ENCODE data around the gene GM2A.

Gene GM2A

DNA sequence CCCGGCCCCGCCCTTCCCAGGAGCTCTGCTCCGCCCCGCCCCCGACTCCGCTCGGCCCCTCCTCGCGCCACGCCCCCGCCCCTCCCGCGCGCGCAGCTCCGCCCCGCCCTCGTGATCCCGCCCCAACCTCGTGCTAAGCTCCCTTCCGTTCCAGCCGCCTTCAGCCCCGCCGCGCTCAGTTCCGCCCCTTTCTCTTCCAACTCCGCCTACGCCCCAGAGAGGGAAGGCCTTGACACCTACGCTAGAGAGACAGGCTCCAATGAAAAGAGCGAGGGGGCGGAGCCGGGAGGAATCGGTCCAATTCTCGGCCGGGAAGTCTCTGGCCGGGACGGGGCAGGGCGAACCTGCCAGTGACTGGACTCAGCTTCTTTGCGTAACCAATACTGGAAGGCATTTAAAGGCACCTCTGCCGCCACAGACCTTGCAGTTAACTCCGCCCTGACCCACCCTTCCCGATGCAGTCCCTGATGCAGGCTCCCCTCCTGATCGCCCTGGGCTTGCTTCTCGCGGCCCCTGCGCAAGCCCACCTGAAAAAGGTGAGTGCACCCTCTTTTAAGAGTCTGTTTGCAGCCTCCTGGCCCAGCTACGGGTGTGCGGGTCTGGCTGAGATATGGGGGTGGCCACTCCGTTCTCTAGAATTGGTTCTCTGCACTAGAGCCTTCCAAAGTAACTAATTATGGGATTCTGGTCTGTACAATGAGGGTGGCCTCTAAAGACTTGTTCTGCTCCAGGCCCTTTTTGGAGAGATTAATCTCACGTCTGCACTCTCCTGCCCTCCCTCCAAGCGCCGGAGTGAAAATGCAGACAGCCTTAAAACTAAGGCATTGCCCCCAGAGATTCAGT is at the start of gene GM2A:
Gene GM2A (plus strand): TSS at position 424 of the 843 bp plus-strand sequence. CDS start 32 bp downstream, at position 456.
- TF ChIP-seq, protein P1, sequence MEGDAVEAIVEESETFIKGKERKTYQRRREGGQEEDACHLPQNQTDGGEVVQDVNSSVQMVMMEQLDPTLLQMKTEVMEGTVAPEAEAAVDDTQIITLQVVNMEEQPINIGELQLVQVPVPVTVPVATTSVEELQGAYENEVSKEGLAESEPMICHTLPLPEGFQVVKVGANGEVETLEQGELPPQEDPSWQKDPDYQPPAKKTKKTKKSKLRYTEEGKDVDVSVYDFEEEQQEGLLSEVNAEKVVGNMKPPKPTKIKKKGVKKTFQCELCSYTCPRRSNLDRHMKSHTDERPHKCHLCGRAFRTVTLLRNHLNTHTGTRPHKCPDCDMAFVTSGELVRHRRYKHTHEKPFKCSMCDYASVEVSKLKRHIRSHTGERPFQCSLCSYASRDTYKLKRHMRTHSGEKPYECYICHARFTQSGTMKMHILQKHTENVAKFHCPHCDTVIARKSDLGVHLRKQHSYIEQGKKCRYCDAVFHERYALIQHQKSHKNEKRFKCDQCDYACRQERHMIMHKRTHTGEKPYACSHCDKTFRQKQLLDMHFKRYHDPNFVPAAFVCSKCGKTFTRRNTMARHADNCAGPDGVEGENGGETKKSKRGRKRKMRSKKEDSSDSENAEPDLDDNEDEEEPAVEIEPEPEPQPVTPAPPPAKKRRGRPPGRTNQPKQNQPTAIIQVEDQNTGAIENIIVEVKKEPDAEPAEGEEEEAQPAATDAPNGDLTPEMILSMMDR (conservative IDR thresholded peaks at IDR 0.05; ENCODE audit: low read depth): no peak
- ChIA-PET POLR2A (ENCODE audit: low non-redundant PET) (interaction anchor here (0.6 to 1.9 kb wide), 5 partner anchors 10 to 405 kb away, joined by 3 to 6 read pairs (median 3); no protein-coding TSS in a partner anchor), CTCF (interaction anchor here (0.6 to 1.6 kb wide), 4 partner anchors 12 to 449 kb away, joined by 3 to 5 read pairs (median 4); no protein-coding TSS in a partner anchor)
- H3K27ac ChIP-seq: peak within 1 kb of the TSS; percentile 73
- peak; percentile 99 for DNase-seq (ENCODE audit: low spot score)

DNA sequence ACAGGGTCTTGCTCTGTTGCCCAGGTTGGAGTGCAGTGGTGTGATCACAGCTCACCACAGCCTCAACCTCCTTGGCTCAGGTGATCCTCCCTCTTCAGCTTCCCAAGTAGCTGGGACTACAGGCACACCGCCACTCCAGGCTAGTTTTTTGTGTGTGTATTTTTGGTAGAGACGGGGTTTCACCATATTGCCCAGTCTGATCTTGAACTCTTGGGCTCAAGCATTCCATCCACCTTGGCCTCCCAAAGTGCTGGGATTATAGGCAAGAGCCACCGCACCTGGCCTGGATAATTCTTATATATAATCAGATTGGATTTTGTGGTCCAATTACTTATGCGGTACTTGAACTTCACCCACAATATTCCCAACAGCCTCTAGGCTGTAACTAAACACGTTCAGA is 48.9 kb upstream of the GM2A start:
- TF ChIP-seq, protein P1 (conservative IDR thresholded peaks at IDR 0.05; ENCODE audit: low read depth): no peak
- DNase-seq (ENCODE audit: low spot score): no peak
- ChIA-PET POLR2A (ENCODE audit: low non-redundant PET) (interaction anchor here (0.9 kb wide), 1 partner anchor 20 kb away, joined by 3 read pairs; the partner anchor contains the start of gene CCDC69), CTCF (interaction anchor here (1.1 kb wide), 1 partner anchor 10 kb away, joined by 3 read pairs; no protein-coding TSS in a partner anchor)
- no peak overlapping the region for H3K27ac ChIP-seq

DNA sequence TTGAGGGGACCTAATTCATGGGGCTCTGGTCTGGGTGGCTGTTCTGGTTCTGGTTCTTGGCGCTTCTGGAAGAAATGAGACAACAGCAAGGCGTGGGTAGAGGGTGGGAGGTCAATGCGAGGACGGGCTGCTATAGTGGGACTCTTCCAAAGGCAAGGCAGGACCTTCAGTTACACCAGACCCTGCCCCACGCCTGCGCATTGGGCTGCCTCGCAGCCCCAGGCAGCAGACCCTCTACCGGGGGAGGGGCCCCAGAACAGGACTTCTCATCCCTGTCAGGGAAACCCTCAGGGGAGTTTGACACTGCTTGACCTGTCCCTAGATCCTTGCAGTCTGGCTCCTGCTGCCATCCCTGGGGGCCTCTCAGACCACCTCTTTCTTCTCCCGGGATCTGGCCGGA is 47.6 kb upstream of the GM2A start:
- no peak overlapping the region for H3K27ac ChIP-seq
- ChIA-PET CTCF (no interaction called here), POLR2A (ENCODE audit: low non-redundant PET) (no interaction called here)
- no peak for DNase-seq (ENCODE audit: low spot score)
- TF ChIP-seq, protein P1 (conservative IDR thresholded peaks at IDR 0.05; ENCODE audit: low read depth): no peak

DNA sequence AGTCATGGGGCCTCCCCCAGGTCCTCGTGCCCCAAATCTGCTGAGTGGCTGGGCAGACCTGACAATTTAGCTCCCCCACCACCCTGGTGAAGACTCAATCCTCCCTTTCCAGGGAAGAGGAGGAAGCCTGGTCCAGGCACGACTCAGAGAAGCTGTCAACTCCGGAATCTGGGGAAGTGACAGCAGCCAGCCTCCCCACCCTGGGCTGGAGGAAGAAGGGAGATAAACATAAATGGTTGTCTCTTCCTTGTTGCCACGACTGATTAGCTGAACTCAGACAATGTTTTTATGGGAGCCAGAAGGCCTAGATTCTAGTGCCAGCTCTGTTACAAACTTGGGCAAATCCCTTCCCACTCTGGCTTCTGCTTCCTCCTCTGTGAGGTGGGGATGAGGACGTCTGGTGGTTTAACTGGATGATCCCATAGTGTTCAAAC is 44.5 kb upstream of the GM2A start:
- POLR2A ChIA-PET (ENCODE audit: low non-redundant PET): no interaction called here

DNA sequence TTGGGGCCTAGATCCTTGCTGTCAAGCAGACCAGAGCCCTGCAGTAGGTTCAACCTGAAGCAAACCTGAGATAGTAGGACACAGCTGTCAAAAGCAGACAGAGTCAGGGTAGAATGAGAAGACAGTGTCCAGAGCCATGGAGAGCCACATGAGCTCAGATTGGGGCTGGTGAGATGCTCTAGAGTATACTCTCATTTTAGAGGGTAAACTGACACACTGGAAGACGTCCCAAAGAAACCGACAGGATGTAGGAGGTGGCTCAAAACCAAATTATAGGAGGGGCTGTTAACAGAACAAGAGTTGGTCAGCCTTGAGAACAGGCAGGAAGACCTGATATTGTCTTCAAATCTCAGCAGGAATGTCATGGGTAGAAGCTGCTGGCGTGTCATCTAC is 40.6 kb upstream of the GM2A start:
- TF ChIP-seq, protein P1 (conservative IDR thresholded peaks at IDR 0.05; ENCODE audit: low read depth): no peak
- H3K27ac ChIP-seq: no peak overlapping the region
- ChIA-PET POLR2A (ENCODE audit: low non-redundant PET) (no interaction called here), CTCF (interaction anchor here (0.6 to 1.7 kb wide), 3 partner anchors 12 to 207 kb away, joined by 3 to 11 read pairs (median 3); partner anchors contain the start of gene CCDC69)
- no peak for DNase-seq (ENCODE audit: low spot score)

More for the DNA sequence above, 44.5 kb upstream of the GM2A start:
- CTCF ChIA-PET: interaction anchor here (0.9 kb wide), 1 partner anchor 21 kb away, joined by 3 read pairs; no protein-coding TSS in a partner anchor
- DNase-seq (ENCODE audit: low spot score): no peak
- no peak overlapping the region for H3K27ac ChIP-seq
- TF ChIP-seq, protein P1 (conservative IDR thresholded peaks at IDR 0.05; ENCODE audit: low read depth): no peak

DNA sequence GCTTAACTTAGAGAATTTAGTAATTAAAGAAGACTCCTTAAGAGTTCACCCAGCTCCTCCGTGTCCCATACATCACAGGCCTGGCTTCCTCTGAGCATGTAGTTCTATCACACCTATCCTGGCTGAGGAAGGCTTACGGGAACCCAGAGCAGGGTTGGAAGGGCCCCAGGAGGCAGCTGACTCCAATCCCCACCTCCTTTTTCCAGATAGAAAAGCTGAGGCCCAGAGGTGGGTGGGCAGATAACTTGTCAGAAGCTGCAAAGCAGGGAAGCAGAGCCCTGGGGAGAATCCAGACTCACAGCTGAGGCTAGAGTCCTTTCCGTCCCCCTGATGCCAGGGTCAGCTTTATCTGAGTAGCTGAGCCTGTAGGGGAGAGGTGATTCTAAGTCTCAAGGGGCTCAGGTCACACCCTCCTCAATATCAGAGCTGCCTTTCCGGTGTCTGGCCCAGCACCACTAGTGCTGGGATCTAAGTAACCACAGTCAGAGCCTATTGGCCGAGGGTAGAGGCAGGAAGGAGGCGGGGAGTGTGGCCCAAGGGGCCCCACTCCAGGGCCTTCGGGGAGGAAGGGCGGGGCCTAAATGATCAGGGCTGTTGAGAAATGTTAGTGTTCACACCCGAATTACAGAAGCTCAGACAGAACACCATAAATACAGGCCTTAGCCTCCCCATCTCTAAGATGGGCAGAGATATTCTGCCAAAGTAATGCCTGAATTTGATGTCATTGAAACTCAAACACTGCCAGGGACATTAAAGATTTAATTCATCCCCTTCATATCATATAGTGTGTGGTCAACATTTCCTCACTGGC is 39.0 kb upstream of the GM2A start:
- ChIA-PET CTCF (interaction anchor here (0.6 to 1.5 kb wide), 5 partner anchors 8 to 215 kb away, joined by 3 to 4 read pairs (median 3); partner anchors contain the start of gene CCDC69), POLR2A (ENCODE audit: low non-redundant PET) (interaction anchor here (0.5 to 0.6 kb wide), 2 partner anchors 170 to 728 kb away, joined by 3 read pairs; no protein-coding TSS in a partner anchor)
- no peak for DNase-seq (ENCODE audit: low spot score)
- TF ChIP-seq, protein P1 (conservative IDR thresholded peaks at IDR 0.05; ENCODE audit: low read depth): no peak
- H3K27ac ChIP-seq: no peak overlapping the region
